HG02798 (cell line): Measurements from ENCODE around the gene SOD1.
"Not testable (repeated sequence)": the region's sequence is repeated elsewhere in the genome, so short reads cannot be mapped to it uniquely, and the experiment has no call there.

ENCODE experiments used
- ATAC-seq: cut with Tn5 transposase; IDR thresholded peaks from one replicate; pipeline ENCODE4 v1.9.1; 2021; ENCODE audit warnings: mild to moderate bottlenecking; ENCODE audit not compliant: unreplicated experiment, poor library complexity

The SOD1 gene

DNA sequence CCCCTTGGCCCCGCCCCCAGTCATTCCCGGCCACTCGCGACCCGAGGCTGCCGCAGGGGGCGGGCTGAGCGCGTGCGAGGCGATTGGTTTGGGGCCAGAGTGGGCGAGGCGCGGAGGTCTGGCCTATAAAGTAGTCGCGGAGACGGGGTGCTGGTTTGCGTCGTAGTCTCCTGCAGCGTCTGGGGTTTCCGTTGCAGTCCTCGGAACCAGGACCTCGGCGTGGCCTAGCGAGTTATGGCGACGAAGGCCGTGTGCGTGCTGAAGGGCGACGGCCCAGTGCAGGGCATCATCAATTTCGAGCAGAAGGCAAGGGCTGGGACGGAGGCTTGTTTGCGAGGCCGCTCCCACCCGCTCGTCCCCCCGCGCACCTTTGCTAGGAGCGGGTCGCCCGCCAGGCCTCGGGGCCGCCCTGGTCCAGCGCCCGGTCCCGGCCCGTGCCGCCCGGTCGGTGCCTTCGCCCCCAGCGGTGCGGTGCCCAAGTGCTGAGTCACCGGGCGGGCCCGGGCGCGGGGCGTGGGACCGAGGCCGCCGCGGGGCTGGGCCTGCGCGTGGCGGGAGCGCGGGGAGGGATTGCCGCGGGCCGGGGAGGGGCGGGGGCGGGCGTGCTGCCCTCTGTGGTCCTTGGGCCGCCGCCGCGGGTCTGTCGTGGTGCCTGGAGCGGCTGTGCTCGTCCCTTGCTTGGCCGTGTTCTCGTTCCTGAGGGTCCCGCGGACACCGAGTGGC lies at the start of gene SOD1:
Gene SOD1, plus strand, starts transcription at position 158 of the 723 bp plus-strand sequence. Its CDS starts 77 bp downstream, at position 235.
- peak; percentile 97 for ATAC-seq

DNA sequence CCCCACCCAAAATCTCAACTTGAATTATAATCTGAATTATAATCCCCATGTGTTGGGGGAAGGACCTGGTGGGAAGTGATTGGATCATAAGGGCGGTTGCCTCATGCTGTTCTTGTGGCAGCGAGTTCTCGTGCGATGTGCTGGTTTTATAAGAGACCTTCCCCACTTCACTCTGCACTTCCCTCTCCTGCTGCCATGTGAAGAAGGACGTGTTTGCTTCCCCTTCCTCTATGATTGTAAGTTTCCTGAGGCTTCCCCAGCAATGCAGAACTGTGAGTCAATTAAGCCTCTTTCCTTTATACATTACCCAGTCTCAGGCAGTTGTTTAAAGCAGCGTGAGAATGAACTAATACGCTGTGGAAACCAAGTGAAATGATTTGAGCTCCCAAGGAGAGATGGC lies 48.0 kb upstream of the SOD1 start:
- no peak for ATAC-seq

DNA sequence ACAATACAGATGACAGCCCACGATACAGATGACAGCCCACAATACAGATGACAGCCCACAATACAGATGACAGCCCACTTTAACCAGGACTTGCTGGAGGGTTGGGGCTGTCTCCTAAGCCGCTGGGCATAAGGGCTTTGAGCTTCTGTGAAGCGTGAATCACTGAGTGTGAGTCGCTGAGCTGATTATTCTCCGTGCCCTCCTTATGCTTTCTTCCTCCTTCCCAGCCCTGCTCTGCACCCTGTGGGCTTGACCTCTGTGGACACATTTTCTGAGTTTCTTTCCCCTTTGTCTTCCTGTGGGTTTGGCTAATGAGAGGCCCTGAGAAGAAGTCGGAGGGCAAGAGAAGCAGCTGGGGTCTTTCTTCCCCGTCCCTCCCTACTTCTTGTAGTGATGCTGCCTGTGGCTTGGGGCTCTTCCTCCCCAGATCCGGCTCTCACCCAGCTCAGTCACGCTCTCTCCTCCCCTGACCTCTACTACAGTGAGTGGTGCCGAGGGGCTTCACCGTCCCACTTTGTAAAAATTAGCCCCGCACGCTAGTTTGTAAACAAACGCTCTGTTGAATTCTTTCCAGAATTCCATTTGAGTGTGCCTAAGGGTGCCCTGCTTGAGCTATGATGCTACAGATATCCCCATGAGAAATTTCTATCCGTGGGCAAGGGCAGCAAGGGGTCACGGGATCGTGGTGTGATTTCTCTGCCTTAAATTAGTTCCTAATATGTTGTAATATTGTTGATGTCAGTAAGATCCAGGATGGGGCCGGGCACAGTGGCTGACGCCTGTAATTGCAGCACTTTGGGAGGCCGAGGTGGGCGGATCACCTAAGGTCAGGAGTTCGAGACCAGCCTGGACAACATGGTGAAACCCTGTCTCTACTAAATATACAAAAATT lies 46.4 kb upstream of the SOD1 start:
- no peak for ATAC-seq

GRCh38 chr21:31614705-31615104 lies 44.8 kb upstream of the SOD1 start:
- no peak for ATAC-seq

DNA sequence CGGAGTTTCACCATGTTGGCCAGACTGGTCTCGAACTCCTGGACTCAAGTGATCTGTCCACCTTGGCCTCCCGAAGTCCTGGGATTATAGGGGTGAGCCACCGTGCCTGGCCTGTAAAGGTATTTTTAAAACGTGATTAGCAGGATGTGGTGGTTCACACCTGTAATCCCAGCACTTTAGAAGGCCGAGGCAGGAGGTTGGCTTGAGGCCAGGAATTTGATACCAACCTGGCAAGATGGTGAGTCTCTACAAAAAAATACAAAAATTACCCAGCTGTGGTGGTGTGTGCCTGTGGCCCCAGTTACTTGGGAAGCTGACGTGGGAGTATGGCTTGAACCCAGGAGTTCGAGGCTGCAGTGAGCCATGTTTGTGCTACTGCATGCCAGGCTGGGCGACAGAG lies 43.3 kb upstream of the SOD1 start:
- ATAC-seq, result no peak

DNA sequence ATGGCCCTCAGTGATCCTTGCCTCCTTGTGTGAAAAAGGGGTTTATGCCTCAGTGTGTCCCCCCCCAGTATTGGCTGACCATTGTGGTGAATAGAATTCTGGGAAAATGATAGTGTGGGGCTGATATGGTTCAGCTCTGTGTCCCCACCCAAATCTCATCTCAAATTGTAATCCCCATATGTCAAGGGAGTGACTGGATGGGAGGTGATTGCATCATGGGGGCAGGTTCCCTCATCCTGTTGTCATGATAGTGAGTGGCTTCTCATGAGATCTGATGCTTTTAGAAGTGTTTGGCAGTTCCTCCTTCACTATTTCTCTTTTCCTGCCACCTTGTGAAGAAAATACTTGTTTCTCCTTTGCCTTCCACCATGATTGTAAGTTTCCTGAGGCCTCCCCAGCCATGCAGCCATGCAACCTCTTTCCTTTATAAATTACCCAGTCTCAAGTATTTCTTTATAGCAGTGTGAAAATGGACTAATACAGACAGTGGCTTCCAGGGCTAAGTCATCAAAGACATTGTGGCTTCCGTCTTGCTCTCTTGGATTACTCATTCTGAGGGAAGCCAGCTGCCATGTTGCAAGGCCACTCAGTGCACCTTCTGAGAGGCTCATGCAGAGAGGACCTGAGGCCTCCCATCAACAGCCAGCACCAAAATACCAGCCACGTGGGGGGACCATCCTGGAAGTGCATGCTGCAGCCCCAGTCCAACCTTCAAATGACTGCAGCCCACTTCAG lies 40.6 kb upstream of the SOD1 start:
- ATAC-seq, result no peak

DNA sequence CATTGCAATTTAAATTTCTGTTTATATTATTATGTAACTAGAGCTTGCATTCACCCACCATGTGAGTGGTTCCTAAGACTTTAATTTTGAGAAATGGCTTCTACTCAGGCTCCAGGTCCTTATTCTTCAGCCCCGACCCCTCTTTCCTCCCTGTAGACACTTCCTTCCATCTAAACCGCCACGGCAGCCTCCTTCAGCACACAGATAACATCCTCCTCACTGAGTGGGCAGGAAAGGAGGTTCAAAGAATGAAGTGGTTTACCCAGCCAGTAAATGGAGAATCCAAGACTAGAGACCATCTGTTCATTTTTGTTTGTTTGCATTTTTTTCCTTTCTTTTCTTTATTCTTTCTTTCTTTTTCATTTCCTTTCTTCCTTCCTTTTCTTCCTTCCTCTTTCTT lies 37.1 kb upstream of the SOD1 start:
- ATAC-seq, result no peak

DNA sequence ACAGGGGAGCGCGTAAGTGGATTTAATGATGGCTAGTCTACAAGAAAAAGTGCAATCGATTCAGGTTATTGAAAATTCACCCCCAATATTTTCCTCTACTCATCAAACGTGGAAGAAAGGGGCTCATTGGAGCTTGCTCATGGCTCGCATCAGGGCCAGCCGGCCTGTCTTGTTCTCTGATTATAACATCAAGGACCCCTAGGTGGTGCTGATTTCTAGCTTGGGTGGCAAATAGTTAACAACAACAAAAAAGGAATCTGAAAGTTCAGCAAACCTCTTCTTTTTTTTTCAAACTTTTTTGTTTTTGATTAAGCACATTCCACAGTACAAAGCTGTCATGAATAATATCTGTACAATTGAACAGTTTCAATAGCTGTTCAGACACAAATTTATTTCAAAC lies 35.8 kb upstream of the SOD1 start:
- ATAC-seq, result no peak

GRCh38 chr21:31624181-31624580 lies 35.3 kb upstream of the SOD1 start:
- ATAC-seq, result no peak

GRCh38 chr21:31624961-31625491 lies 34.5 kb upstream of the SOD1 start:
- no peak for ATAC-seq

- no peak for ATAC-seq
These were observed 29.4 kb upstream of the SOD1 start for GRCh38 chr21:31629972-31630711.

GRCh38 chr21:31631881-31632280 lies 27.6 kb upstream of the SOD1 start:
- ATAC-seq, result not testable (repeated sequence)

- ATAC-seq, result no peak
These were observed 24.5 kb upstream of the SOD1 start for GRCh38 chr21:31634993-31635392.

DNA sequence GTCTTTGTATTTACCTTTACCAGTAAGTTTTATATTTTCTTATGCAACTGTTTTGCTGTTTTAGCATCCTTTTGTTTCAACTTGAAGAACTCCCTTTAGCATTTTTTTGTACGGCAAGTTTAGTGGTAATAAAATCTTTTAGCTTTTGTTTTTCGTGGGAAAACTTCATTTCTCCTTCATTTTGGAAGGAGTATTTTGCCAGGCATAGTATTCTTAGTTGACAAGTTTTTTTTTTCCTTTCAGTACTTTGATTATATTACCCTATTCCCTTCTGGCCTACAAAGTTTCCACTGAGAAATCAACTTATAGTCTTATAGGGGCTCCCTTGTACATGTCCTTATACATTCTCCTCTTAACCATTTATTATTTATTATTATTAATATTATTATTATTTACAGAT lies 22.6 kb upstream of the SOD1 start:
- ATAC-seq, result no peak

- ATAC-seq, result no peak
These were observed 18.0 kb upstream of the SOD1 start for GRCh38 chr21:31641416-31641922.

- no peak for ATAC-seq
These were observed 14.8 kb upstream of the SOD1 start for GRCh38 chr21:31644643-31645042.

DNA sequence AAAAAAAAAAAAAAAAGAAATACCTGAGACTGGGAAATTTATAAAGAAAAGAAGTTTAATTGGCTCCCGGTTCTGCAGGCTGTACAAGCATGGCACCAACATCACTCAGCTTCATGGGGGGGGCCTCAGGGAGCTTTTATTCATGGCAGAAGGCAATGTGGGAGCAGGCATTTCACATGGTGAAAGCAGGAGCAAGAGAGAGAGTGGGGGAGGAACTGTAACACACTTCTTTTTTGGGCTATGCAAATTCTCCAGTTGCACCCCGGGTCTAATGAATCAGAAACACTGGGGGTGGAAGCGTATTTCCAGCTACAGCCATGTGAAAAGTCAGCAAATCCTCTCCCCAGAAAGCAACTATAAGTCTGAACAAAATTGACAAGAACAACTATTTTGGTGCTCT lies 11.8 kb upstream of the SOD1 start:
- peak; percentile 81 for ATAC-seq

DNA sequence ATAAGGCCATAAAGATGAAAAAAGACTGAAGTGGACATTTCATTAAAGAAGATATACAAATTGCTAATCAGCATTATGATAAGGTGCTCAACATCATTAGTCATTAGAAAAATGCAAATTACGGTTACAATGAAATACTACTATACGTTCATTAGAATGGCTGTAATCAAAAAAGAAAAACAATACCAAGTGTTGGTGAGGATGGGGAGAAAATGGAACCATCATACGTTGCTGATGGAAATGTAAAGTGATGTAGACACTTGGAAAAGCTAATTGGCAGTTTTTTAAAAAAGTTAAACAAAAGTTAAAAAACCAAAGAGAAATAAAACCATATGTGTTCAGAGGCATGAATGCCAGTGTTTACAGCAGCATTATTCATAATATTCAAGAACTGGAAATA lies 8.6 kb upstream of the SOD1 start:
- no peak for ATAC-seq

GRCh38 chr21:31651491-31651890 lies 8.0 kb upstream of the SOD1 start:
- ATAC-seq, result not testable (repeated sequence)

DNA sequence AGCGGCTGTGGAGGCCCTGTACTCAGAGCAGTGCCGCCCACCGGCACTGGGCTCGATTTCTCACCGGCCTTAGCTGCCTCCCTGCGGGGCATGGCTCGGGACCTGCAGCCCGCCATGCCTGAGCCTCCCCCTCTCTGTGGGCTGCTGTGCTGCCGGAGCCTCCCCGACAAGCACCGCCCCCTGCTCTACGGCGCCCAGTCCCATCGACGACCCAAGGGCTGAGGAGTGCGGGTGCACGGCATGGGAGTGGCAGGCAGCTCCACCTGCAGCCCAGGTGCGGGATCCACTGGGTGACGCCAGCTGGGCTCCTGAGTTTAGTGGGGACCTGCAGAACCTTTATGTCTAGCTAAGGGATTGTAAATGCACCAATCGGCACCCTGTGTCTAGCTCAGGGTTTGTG lies 5.2 kb upstream of the SOD1 start:
- no peak for ATAC-seq
